Left lung (tissue), 8 donors: Measurements from ENCODE around the gene TMEM123. TPM values are rescaled to one million over a fixed set of nuclear protein-coding genes. Genes with fewer than 3 reads are reported as not detected.

ENCODE experiments used
- polyA plus RNA-seq, 6 donors: library from polyadenylated mRNA; unstranded; fragments of 120-200 nt; gene quantifications; one replicate each; pipeline ENCODE4 v1.2.1, GENCODE V29; 2013; ENCODE audit not compliant: insufficient read length in 6 of 6
- total RNA-seq, 2 donors: library from RNA; stranded (reverse); fragmentation: NEBNext Ultra II Directional; extraction: Animal tissue kit (Norgen Biotek cat#: 25700); gene quantifications; one replicate each; pipeline ENCODE4 v1.2.1, GENCODE V29; 2021
- donor health status: DM: no; HTN: yes; CAD: no.
- donor health status: DM: no; HTN: no; CAD: no.

TMEM123 gene
- total and polyA plus RNA-seq, 8 donors: 127 to 351 (median 260) TPM

Other genes starting within 250 kb of the TMEM123 start
- gene BIRC3, start 135.3 kb downstream of the TMEM123 start, total RNA-seq: 10 to 100 TPM; 14.0 to 28.1 TPM
- 1 to 10 TPM; 3.2 to 5.0 (median 4.0) TPM for gene BIRC3, start 135.3 kb downstream of the TMEM123 start, polyA plus RNA-seq
- gene BIRC2, start 105.6 kb downstream of the TMEM123 start, total RNA-seq: 10 to 100 TPM; 37.2 to 42.9 TPM
- gene BIRC2, start 105.6 kb downstream of the TMEM123 start, polyA plus RNA-seq: 10 to 100 TPM; 70.7 to 81.4 (median 71.1) TPM
- 100 to 1,000 TPM in 1 of 2 donors, 10 to 100 TPM in 1; 13.8 to 136 TPM for gene MMP7, start 78.0 kb upstream of the TMEM123 start, total RNA-seq
- gene MMP7, start 78.0 kb upstream of the TMEM123 start, polyA plus RNA-seq: under 1 TPM in 5 of 6 donors, not detected in 1; 0.20 to 0.74 (median 0.45) TPM
- gene MMP20, start 172.6 kb upstream of the TMEM123 start, total RNA-seq: not detected
- gene MMP20, start 172.6 kb upstream of the TMEM123 start, polyA plus RNA-seq: not detected